Dedifferentiated amniotic fluid mesenchymal stem cell (primary cell): ENCODE data around the gene AVEN.
A peak's percentile ranks its signal among the peaks of the same experiment; 100 is the strongest.

Experiments used
- DNase-seq: peaks from one replicate; pipeline ENCODE4 v3.0.0-alpha.2; 2016; ENCODE audit errors: extremely low spot score

Gene AVEN

DNA sequence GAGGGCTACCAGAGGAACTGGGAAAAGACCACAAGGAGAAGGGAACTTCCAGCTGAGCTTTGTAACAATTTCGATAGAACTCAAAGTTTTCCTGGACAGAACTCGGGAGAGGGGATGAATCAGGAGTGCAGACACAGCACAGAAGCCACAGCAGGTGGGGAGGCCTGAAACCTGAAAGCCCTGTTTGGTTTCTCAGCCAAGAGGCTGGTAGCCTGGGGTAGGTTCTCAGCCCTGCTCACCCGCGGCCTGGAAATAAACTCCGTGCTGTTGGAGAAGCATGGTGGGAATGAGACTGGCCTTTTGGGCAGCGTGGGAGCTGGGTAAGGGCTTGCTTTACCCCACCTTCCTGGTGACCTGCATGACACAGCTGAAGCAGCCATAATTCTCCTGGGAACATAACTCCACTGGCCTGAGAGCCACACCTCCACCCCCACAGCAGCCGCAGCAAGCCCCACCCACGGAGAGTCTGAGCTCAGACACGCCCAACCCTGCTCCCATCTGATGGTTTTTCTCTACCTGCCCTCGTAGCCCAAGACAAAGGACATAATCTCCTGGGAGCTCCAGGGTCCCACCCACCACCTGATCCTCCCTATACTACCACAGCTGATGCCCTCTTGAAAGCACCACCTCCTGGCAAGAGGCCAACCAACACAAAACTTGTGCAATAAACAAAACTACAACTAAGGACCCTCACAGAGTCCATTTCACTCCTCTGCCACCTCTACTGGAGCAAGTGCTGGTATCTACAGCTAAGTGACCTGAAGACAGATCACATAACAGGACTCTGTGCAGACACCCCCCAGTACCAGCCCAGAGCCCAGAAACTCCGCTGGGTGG, 123.2 kb downstream of the AVEN start:
- no peak for DNase-seq

DNA sequence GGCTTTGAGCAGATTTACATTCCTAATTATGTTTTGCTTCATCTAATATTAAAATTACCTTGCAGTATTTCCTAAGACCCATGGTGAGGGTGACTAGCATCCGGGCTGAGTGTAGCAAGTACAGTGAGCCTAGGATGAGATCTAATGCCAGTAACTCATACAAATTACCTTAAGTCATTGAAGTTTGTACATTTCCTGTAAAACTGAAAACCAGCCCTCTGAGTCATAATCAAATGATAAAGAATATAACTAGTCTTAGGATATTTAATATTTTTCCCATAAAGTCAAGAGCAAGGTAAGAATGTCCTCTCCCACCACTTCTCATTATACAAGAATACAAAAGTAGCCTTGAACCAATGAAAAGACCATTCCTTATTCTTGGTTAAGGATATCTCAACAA, 125.5 kb downstream of the AVEN start:
- no peak for DNase-seq

DNA sequence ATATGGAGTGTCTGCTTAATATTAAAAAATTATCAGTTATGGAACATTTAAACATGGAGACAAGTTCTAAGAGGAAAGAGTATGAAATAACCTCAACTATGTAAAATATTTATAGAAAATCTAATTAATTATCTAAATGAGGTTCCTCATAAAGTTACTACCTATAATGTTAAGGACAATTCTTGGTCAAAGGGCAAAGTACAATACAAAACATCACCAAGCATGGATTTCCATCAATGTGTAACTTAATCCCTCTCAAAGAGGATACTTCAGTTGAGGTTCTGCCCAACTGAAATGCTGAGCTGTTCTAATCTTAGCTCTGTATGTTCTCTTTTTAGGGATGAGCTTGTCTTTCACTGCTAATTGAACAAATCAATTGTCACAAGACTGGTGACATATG, 126.7 kb downstream of the AVEN start:
- no peak for DNase-seq

DNA sequence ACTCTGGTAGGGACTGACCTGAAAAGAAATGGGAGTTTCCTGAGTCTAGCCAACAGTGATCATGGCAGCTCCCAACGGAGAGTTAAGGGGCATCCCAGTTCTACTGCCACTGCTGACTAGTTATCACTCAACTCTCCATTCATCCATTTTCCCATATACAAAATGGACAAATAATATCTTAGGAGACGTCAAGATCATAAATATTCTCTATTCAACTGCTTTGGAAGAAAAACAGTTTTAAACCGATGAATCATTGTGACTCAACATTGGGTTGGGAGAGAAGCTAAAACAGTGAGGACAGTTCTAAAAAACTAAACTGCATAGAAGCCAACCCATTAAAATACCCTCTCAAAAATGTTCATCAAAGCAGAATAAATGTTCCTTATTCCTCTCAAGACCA, 128.3 kb downstream of the AVEN start:
- no peak for DNase-seq

DNA sequence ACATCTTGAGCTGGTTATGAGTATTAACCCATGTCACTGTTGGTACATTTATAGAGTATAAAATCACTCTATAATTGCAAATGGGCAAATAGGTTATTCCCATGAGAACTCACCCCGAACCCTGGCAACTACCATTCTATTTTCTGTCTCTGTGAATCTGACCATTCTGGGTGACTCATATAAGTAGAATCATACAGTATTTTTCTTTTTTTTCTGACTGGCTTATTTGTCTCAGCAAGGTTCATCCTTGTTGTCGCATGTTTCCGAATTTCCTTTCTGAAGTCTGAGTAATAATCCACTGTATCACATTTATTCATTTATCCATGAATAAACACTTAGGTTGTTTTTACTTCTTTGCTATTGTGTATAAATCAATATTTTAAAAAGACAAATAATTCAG, 130.6 kb downstream of the AVEN start:
- DNase-seq = no peak

DNA sequence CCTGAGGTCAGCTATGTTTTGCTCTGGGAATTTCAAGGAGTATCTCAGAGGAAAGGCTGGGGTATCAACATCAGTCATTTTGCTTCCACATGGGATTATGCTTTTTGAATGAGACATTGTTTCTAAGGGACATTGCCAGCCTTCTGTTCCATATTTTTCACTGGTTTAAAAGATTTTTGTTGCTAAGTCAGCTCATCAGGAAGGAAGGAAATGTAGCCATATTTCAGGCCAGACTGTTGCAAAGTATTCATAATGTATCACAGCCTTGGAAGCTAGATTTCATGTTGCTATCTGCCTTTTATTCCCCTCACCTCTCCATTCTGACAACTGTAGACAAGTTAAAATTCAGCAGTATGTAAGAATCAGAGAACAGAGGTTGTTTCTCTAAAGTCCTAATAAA, 131.7 kb downstream of the AVEN start:
- DNase-seq = no peak

DNA sequence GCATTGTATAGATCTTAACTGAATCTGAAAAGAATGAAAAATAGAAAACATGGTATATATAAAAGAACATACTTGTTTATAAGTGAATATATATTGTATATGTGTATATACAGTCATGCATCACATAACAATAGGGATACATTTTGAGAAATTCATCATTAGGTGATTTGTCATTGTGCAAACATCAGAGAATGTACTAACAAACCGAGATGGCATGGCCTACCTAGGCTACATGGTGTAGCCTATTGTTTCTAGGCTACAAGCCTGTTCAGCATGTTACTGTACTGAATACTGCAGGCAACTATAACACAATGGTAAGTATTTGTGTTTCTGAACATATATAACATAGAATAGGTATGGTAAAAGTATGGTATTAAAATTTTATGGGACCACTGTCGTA, 135.3 kb downstream of the AVEN start:
- DNase-seq = no peak

DNA sequence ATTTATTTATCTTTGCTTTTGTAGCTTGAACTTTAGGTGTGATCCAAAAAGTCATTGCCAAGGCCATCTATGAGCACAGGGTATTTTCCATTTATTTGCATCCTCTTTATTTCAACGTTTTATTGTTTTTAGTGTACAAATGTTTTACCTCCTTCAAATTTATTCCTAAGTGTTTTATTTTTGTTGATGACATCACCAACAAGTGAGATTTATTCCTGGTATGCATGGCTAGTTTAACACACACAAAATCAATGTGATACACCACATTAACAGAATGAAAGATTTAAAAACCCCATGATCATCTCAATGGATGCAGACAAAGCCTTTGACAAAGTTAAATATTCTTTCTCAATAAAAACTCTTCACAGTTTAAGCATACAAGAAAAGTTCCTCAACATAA, 137.0 kb downstream of the AVEN start:
- no peak for DNase-seq

DNA sequence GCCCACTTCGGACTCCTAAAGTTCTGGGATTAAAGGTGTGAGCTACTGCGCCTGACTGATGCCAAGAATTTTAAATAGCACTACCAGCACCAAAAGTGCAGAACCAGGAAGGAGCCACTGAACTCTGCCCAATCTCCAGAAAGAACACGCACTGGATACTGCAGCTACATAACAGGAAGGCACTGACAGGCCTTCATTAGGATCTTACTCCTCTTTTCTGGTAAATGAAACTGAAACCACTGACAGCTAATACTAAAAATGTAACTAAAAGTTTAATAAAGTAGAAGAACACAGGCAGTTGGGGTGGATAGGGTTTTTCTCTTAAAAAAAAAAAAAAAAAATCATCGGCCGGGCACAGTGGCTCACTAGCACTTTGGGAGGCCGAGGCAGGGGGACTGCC, 144.8 kb downstream of the AVEN start:
- DNase-seq = no peak

DNA sequence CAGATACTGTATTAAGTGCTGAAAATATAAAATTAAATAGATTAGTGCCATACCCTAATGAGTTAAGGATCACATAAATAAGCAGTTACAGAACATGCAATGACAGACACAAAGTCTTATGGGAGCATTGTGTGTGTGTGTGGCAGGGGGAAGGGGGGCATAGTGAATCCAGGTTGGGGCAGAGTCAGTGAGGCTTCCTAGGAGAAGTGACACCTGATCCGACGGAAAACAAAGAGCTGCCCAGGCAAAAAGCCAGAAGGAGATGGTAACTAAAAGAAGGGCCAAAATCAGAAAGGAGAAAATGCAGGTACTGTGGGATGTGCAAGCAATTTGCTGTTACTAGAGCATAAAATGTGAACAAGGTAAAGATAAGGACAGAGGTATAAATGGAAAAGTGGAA, 150.8 kb downstream of the AVEN start:
- DNase-seq = no peak

DNA sequence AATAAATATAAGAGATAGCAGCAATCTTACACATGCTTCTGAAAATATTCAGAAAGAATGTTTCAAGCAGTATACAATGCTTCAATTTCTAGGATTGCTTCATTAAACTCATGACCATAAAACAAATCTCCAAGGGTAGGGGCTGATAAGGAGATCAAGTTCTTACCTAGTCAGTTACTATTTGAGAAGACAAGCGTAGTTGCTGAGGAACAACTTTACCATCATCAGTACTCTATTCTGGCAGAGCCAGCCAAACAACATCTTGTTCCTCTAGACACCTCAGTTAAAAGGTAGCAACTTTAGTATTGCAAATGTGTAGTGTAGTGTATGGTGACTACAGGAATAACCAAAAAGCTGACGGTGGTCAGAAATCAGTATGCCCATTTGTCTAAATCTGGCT, 156.1 kb downstream of the AVEN start:
- DNase-seq = no peak

DNA sequence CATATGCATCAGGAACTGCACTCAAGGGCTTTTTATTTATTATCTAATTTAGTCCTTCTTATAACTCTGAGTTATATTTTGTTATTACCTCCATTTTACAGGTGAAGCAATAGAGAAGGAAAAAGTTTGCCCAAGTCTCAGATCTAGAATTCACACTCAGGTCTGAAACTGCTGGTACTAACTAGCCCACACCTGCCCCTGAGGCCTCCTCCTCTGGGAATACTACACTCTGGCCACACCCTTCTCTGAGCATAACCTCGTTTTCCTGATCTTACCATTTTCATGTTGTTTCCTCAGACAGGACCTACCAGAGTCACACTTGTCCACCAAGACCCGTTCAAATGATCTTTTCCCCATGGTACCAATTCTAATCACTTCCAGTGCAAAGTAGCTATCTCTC, 164.8 kb downstream of the AVEN start:
- no peak for DNase-seq

DNA sequence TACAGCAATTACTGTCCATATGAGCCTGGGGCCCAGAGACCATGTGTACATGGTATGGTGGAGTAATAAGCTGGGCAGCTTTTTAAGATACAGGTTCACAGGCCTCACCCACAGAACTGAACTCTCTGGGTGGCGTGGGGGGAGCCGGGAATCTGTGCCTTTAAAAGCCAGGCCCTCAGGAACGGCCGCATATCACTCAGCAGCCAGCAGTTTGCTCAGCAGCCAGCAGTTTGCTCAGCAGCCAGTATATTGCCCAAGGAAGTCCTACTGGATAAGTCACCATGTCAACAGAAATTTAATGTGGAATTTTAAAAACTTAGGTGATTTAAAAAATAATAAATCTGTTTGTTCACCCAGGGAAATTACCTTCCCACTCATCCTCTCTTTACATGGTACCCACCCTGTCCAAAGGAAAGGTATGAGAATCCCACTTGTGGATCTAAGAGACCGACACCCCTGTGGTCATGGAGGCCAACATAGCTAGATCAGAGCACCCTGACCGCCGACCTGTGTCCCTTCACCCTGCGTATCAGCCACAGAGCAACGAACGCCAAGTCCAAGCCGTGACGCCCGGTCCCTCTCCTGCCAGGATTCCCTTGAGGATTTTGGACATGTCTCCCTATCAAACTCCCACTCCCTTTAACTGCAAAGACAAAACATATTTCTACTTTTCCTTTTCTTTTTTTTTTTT, 166.4 kb downstream of the AVEN start:
- DNase-seq = no peak

DNA sequence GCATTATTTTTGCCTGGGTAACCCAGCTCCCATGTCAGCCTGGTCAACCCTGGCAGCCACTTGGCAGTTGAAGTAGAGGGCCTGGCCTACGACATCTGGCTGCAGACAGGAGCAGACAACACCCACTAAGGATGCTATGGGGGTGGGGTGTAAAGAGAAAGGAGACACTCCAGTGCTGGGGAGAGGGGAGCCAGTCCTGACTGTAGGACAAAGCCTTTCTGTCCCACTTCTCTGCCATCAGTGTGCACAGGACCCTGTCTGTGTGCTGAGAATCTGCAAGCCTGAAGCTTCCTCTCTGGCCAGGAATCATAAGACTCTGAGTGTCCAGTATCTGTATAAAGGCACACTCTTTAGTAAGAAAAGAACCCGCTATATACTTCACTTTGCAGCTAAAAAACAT, 167.0 kb downstream of the AVEN start:
- DNase-seq = no peak

DNA sequence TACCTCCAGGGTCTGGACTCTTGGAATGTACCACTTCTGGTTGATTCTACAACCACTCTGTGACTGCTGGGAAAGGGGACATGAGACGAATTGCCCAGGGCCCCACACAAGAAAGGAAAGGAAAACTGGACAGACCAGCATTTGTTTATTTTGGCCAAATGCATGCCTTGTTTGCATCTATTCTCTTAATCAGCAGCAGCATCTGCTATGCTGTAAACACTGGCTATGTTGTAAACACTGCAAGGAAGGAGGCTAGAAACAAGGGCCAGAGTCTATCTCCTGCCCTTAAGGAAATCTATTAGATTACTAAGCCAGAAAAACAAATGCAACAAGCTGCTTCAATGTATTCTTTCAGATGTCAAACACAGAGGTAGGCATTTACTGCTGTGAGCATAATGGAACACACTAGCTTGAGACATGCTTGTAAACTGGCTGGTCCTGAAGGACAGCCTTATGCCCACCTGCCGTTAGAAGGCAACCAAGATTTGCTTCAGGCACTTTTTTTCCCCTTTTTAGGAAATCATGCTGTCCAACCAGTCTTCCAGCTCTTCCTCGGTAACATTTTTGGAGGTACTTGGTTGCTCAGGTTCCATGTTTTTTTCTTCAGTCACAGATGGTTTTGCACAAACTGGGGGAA, 172.8 kb downstream of the AVEN start:
- DNase-seq = no peak

DNA sequence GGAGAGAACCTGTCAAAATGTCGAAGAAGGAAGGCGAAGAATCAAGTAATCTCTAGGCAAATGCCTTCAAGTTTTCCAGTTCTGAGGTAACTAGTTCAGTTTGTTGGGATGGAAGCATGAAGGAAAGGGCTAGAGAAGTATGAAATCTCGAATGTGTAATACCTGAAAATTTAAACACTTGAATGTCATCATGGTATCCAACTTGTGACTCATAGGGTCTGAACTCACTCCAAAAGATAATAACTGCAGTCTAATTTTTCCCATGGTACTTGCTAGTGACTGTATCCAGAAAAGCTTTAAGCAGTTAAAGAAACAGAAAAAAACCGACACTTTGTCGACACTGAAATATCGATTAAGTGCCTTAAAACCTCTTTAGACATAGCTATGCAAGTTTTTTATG, 173.6 kb downstream of the AVEN start:
- DNase-seq = no peak

DNA sequence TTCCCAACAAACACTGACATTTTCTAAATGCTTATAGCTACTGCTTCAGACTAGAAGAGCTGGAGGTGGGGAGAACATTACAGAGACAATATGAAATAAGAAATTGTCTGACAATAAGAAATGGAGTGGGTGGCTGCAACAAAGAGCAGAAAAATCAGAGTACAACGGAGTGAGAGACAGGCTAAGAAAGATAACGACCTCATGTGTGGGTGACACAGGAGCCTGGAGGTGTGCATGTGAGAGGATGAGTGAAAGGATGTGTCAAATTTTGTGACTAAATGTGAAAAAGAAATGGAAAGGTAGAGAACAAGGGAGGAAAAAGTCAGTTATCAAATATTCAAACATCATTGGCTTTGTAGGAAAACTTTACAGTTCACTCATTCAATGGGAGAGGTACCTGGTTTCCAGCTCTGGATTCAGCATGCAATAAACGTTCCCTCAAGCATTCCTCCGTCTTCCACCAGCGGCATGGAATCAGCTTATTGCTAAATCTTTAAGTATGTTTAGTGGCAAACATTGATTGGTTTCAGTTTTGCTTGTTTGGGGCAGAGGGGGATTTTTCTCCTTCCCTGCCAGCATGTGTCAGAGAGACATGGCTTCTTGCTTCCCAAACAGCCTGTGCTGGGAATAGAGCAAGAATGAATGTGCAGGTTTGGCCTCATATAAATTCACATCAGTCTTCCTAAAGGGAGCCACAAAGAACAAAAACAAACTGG, 174.5 kb downstream of the AVEN start:
- DNase-seq = no peak

DNA sequence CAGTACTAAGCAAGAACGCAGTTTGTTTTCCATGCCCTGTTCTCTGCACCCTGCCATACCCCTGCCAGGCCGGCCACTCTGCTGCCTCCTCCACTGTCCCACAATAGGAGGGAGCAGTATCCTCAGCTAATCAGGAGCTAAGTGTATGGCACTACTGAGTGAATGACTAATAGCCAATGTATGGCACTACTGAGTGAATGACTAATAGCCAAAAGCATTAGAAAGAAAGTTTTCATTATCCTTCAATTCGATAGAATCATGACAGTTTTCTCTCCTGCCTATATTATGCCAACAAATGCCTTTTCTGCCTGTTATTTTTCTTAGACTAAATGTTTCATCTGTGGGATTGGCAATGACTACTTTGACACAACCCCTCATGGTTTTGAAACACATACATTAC, 178.2 kb downstream of the AVEN start:
- DNase-seq = peak; percentile 26

DNA sequence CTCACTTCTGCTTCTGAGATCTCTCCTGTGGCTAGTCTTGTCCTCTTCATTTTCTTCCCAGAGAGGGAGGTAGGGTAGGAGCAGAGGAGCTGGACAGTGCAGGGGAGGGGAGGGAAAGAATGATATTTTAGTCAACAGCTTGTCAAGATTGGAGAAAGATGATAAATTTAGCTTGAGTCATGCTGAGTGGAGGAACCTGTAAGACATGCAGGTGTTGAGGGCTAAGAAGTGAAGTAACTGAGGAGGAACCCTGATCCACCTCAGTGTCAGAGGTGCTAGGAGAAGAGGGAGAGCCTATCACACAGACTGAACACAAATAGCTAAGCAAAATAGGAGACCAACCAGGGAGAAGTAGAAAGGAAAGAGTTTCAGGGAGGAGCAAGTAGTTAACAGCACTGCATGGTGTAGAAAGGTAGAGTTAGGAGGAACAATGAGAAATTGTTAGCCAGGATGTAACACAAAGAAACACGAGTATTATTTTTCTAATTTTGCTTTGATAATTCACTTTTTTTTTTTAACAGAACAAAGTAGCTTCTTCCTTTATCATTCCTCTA, 178.9 kb downstream of the AVEN start:
- DNase-seq = no peak

DNA sequence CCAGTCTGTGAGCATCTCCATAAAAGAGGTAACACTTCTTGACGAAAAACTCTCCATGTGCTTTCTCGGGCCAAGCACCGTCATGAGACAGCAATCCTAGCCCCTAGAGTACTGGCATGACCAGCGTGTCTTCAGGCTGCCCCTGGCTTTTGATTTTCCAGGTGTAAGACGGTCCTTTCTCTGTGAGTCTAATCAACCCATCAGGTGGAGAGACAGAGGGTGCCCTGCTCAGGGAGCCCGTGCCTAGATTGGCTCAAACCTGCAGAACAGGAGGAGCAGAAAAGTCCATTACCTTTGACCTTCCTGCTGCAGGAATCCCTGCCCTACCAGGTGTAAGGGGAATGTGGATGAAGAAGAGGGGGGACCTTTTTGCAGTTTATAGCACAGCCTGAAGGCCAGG, 180.2 kb downstream of the AVEN start:
- no peak for DNase-seq

DNA sequence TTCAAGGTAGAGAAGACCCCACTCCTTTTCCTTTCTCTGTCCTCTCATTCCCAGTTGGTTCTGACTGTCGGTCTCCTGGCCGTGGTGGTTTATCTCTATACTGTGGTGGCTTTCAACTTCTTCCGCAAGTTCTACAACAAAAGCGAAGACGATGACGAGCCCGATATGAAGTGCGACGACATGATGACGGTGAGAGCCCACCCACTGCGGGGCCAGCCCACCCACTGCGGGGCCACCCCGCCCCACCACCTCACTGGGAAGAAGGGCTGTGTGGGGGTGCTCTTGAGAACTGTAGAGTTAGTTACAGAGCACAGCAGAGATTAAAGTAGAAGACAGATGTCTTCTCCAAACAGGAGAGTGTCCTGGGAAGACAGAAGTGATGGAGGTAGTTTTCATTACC, 181.3 kb downstream of the AVEN start:
- no peak for DNase-seq

DNA sequence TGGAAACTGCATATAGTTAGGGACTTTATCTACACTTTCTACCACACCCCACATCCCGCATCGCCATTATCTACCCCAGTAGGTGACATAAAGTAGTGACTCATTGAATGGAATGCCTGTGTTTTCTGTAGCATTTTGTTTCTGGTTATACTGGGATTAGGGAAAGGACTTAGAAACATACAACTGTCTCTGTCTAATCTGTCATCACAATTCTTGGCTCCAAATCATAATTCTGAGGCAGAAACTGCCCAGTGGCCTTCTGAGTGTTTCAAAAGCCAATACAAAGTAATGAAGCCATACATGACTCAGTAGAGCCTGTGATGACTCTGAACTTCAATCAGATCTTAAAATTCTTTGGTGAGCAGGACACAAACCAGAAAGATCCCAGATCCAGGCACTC, 186.4 kb downstream of the AVEN start:
- no peak for DNase-seq
